GM21619 (cell line): Measurements from ENCODE around the gene SPHK2.
"Not testable (repeated sequence)": the region's sequence is repeated elsewhere in the genome, so short reads cannot be mapped to it uniquely, and the experiment has no call there.

Source experiments
- ATAC-seq: cut with Tn5 transposase; IDR thresholded peaks from one replicate; pipeline ENCODE4 v1.9.1; 2021; ENCODE audit not compliant: unreplicated experiment

Gene SPHK2

GRCh38 chr19:48656840-48657474 lies 37.7 kb downstream of the SPHK2 start:
- no peak for ATAC-seq

- ATAC-seq, result not testable (repeated sequence)
These were observed 38.5 kb downstream of the SPHK2 start for GRCh38 chr19:48657828-48658227.

- no peak for ATAC-seq
These were observed 39.2 kb downstream of the SPHK2 start for GRCh38 chr19:48658483-48658882.

GRCh38 chr19:48659768-48660167 lies 40.5 kb downstream of the SPHK2 start:
- no peak for ATAC-seq

- peak; percentile 77 for ATAC-seq
These were observed 41.8 kb downstream of the SPHK2 start for GRCh38 chr19:48660852-48661710.

GRCh38 chr19:48661711-48662090 lies 42.4 kb downstream of the SPHK2 start:
- ATAC-seq, result no peak

GRCh38 chr19:48663667-48664066 lies 44.4 kb downstream of the SPHK2 start:
- no peak for ATAC-seq

GRCh38 chr19:48664476-48664875 lies 45.2 kb downstream of the SPHK2 start:
- no peak for ATAC-seq

GRCh38 chr19:48665786-48666185 lies 46.5 kb downstream of the SPHK2 start:
- no peak for ATAC-seq

- no peak for ATAC-seq
These were observed 49.0 kb downstream of the SPHK2 start for GRCh38 chr19:48668332-48668731.

- ATAC-seq, result no peak
These were observed 49.5 kb downstream of the SPHK2 start for GRCh38 chr19:48668761-48669160.

GRCh38 chr19:48669903-48670668 lies 50.8 kb downstream of the SPHK2 start:
- ATAC-seq, result no peak

- ATAC-seq, result no peak
These were observed 51.6 kb downstream of the SPHK2 start for GRCh38 chr19:48670699-48671445.

- no peak for ATAC-seq
These were observed 52.2 kb downstream of the SPHK2 start for GRCh38 chr19:48671446-48671995.

GRCh38 chr19:48672994-48673393 lies 53.7 kb downstream of the SPHK2 start, which contains the start of gene NTN5:
NTN5 (minus strand) TSS chr19:48673017; CDS start chr19:48670986, 2,031 bp downstream.
- no peak for ATAC-seq

GRCh38 chr19:48673436-48674100 lies 54.3 kb downstream of the SPHK2 start:
- ATAC-seq, result no peak

- ATAC-seq, result no peak
These were observed 55.0 kb downstream of the SPHK2 start for GRCh38 chr19:48674216-48674809.

- no peak for ATAC-seq
These were observed 55.9 kb downstream of the SPHK2 start for GRCh38 chr19:48674921-48675824.

GRCh38 chr19:48676487-48676886 lies 57.2 kb downstream of the SPHK2 start:
- no peak for ATAC-seq
